CD4-positive, alpha-beta T cell (primary cell): ENCODE data around the gene POLE. TPM values are rescaled to one million over a fixed set of nuclear protein-coding genes. Genes with fewer than 3 reads are reported as not detected.

ENCODE experiments used
- ATAC-seq: fragments of 200-7000 bp; cut with Tn5 transposase; one replicate; pipeline ENCODE4 v1.10.0; 2022; ENCODE audit warnings: mild to moderate bottlenecking; ENCODE audit not compliant: poor library complexity
- CTCF ChIA-PET: fragments of 350-600 bp; sonication (Branson Sonifier 250); formaldehyde crosslinking; loops from one replicate; lab custom pipeline; 2021; ENCODE audit warnings: antibody characterized with exemption, inconsistent platforms; lab: Charles Lee
- POLR2A ChIA-PET: fragments of 350-600 bp; sonication (Branson Sonifier 250); formaldehyde crosslinking; loops from one replicate; lab custom pipeline; 2021; ENCODE audit warnings: antibody characterized with exemption, inconsistent platforms; lab: Charles Lee
- DNase-seq, 14 experiments: peaks; one replicate each; pipeline ENCODE4 v3.0.0-alpha.2; 2013 to 2020; ENCODE audit warnings: mixed read lengths in 2 of 14
- H3K27ac ChIP-seq, 2 donors: one replicate each; pipeline versions ENCODE4 v1.5.1 to v1.7.0; 2013; ENCODE audit warnings: low read length in 2 of 2, low read depth in 1 of 2, mild to moderate bottlenecking in 1 of 2
- H3K27me3 ChIP-seq, 2 experiments: 1 replicate in 1 of 2; 2 replicates in 1 of 2; pipeline versions ENCODE4 v1.6.1 to v1.7.0; 2013; ENCODE audit warnings: low read length in 2 of 2, control low read depth in 1 of 2, mild to moderate bottlenecking in 1 of 2, moderate library complexity in 1 of 2; ENCODE audit not compliant: insufficient read depth in 2 of 2, control insufficient read depth in 1 of 2
- H3K36me3 ChIP-seq: one replicate; pipeline ENCODE4 v1.6.1; 2013; ENCODE audit warnings: low read length, control low read depth; ENCODE audit not compliant: insufficient read depth
- H3K4me1 ChIP-seq: one replicate; pipeline ENCODE4 v1.6.1; 2013; ENCODE audit warnings: low read length, control low read depth; ENCODE audit not compliant: insufficient read depth
- H3K4me3 ChIP-seq: one replicate; pipeline ENCODE4 v1.5.1; 2013; ENCODE audit warnings: mild to moderate bottlenecking, low read length, moderate library complexity
- H3K9me3 ChIP-seq, 2 experiments: 1 replicate in 1 of 2; 2 replicates in 1 of 2; pipeline versions ENCODE4 v1.6.1 to v1.7.0; 2013; ENCODE audit warnings: low read length in 2 of 2, mild to moderate bottlenecking in 2 of 2, control low read depth in 1 of 2, moderate library complexity in 1 of 2; ENCODE audit not compliant: control insufficient read depth in 1 of 2, insufficient read depth in 1 of 2
- H3K27ac Mint-ChIP-seq: one replicate; pipeline ENCODE4 v1.8.0; 2020; ENCODE audit warnings: mixed read lengths
- H3K27me3 Mint-ChIP-seq: one replicate; pipeline ENCODE4 v1.8.0; 2021; ENCODE audit warnings: mixed read lengths
- H3K36me3 Mint-ChIP-seq: one replicate; pipeline ENCODE4 v1.8.0; 2021; ENCODE audit warnings: low read depth, mixed read lengths
- H3K4me1 Mint-ChIP-seq: one replicate; pipeline ENCODE4 v1.8.0; 2021; ENCODE audit warnings: low read depth, mixed read lengths
- H3K4me3 Mint-ChIP-seq: one replicate; pipeline ENCODE4 v1.8.0; 2020; ENCODE audit warnings: mild to moderate bottlenecking, mixed read lengths
- H3K9me3 Mint-ChIP-seq: one replicate; pipeline ENCODE4 v1.8.0; 2020; ENCODE audit warnings: mixed read lengths
- intact Hi-C, 2 experiments: fragments of 100-400 bp; cut with DNase I in 1 of 2; cut with micrococcal nuclease in 1 of 2; formaldehyde crosslinking; loops; one replicate each; pipeline versions ENCODE4 v1.15.1 to v1.9.0; 2023 to 2025; cut with DNase I, micrococcal nuclease
- total RNA-seq, 174 experiments: library from RNA in 2 of 174; stranded (reverse) in 2 of 174; gene quantifications; one replicate each; pipeline ENCODE4 v1.2.3 and lab custom pipeline; 2021 to 2026
- TF ChIP-seq, protein P1 (sequence below): fragments of 200-600 bp; IDR thresholded peaks from one replicate; pipeline ENCODE4 v1.8.0; 2022; ENCODE audit warnings: antibody characterized with exemption, mild to moderate bottlenecking

Gene POLE
- total RNA-seq, 2 experiments from 2014 or later = 41.8 to 46.1 TPM

DNA sequence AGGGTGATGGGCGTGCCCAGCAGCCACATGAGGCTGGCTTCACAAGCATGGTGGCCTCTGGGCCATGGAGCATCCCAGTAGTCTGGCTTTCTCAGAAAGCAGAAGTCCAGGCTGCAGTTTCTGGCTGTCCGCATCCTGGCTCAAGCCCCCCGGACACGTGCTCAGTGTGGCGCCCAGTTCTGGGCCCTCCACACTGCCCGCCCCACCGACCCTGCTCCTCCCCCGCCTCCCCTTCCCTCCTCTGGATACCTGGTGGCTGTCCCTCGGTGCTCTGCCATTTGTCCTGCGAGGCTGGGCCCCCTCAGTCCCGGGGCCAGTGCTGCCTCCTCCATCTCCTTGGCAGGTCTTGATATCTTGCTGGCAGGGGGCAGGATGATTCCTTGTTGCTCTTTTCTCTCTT is 108.3 kb downstream of the POLE start:
- no peak overlapping the region for H3K4me3 Mint-ChIP-seq
- H3K4me3 ChIP-seq = no peak overlapping the region
- TF ChIP-seq, protein P1, sequence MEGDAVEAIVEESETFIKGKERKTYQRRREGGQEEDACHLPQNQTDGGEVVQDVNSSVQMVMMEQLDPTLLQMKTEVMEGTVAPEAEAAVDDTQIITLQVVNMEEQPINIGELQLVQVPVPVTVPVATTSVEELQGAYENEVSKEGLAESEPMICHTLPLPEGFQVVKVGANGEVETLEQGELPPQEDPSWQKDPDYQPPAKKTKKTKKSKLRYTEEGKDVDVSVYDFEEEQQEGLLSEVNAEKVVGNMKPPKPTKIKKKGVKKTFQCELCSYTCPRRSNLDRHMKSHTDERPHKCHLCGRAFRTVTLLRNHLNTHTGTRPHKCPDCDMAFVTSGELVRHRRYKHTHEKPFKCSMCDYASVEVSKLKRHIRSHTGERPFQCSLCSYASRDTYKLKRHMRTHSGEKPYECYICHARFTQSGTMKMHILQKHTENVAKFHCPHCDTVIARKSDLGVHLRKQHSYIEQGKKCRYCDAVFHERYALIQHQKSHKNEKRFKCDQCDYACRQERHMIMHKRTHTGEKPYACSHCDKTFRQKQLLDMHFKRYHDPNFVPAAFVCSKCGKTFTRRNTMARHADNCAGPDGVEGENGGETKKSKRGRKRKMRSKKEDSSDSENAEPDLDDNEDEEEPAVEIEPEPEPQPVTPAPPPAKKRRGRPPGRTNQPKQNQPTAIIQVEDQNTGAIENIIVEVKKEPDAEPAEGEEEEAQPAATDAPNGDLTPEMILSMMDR = no peak
- no peak overlapping the region for H3K27ac ChIP-seq
- DNase-seq (no peak), ATAC-seq (no peak)
- peaks cover 0 to 5% of the 10 kb centered on the region in 2 experiments for H3K9me3 ChIP-seq
- H3K27me3 ChIP-seq = no peaks in the 10 kb centered on the region
- H3K4me1 Mint-ChIP-seq = no peaks in the 10 kb centered on the region
- intact Hi-C loops = no loop called here
- POLR2A ChIA-PET = no interaction called here
- no peaks in the 10 kb centered on the region for H3K4me1 ChIP-seq
- CTCF ChIA-PET = no interaction called here
- H3K36me3 ChIP-seq = peaks cover 33% of the 10 kb centered on the region
- no peaks in the 10 kb centered on the region for H3K9me3 Mint-ChIP-seq
- H3K36me3 Mint-ChIP-seq = peaks cover 41% of the 10 kb centered on the region
- no peak overlapping the region for H3K27ac Mint-ChIP-seq
- H3K27me3 Mint-ChIP-seq = no peaks in the 10 kb centered on the region

DNA sequence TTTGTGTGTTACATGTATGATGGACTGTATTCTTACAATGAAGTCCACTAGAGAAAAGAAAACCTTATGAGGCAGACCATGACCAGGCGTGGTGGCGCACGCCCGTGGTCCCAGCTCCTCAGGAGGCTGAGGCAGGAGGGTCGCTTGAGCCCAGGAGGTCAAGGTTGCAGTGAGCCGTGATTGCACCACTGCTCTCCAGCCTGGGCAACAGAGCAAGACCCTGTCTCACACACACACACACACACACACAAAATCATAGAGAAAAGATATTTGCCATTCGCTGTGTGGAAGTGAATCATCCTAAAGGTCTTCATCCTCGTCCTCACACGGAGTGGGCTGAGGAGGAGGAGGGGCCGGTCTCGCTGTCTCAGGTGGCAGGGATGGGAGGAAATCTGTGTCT is 109.0 kb downstream of the POLE start:
- POLR2A ChIA-PET = no interaction called here
- Mint-ChIP-seq H3K4me1 (no peaks in the 10 kb centered on the region), H3K9me3 (no peaks in the 10 kb centered on the region), H3K4me3 (no peak overlapping the region), H3K36me3 (peaks cover 38% of the 10 kb centered on the region), H3K27ac (no peak overlapping the region), H3K27me3 (no peaks in the 10 kb centered on the region)
- CTCF ChIA-PET = no interaction called here
- ATAC-seq = no peak
- Histone ChIP-seq H3K4me3 (no peak overlapping the region), H3K27me3 (no peaks in the 10 kb centered on the region), H3K36me3 (peaks cover 33% of the 10 kb centered on the region), H3K27ac (no peak overlapping the region), H3K4me1 (no peaks in the 10 kb centered on the region), H3K9me3 (peaks cover 0 to 5% of the 10 kb centered on the region in 2 experiments)
- intact Hi-C loops = no loop called here
- DNase-seq = no peak
- TF ChIP-seq, protein P1 = no peak

DNA sequence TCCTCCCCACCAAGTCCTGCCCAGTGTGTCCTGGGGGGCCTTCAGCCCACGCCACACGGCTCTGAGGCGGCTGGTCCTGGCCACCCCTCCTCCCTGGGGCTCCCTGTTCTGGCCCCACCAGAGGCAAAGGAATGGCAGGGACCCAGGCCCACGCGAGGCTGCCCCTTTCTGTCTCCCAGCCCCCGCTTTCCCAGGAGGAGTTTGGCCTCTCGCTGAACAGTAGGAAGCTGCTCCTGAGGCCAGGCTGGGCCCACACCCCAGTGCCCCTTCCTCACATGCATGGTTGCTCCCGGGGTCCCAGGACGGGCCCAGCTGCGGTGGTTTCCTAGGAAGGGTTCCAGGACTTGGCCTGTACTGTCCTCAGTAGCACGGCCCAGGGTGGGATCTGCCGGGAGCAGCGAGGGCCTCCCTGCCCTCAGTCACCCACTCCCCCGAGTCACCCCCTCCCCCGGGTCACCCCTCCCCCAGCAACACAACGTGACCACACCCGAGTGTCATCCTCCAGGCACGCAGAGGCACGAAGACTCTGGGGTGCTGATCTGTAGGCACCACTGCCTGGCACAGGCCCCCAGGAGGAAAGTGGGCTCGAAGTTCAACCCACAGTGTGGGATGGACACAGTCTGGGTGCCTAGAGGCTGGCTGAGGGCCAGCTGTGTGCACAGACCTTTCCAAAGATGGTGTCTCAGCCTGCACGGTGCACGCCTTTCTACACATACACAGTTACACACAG is 109.8 kb downstream of the POLE start:
- intact Hi-C loops = no loop called here
- POLR2A ChIA-PET = no interaction called here
- H3K27ac Mint-ChIP-seq = no peak overlapping the region

More for the DNA sequence above, 109.8 kb downstream of the POLE start:
- no peaks in the 10 kb centered on the region for H3K27me3 Mint-ChIP-seq
- no peak overlapping the region for H3K4me3 Mint-ChIP-seq
- H3K36me3 Mint-ChIP-seq = peaks cover 38% of the 10 kb centered on the region
- H3K36me3 ChIP-seq = peaks cover 36% of the 10 kb centered on the region
- TF ChIP-seq, protein P1 = no peak
- no peak overlapping the region for H3K4me3 ChIP-seq
- no peaks in the 10 kb centered on the region for H3K4me1 Mint-ChIP-seq
- H3K27me3 ChIP-seq = no peaks in the 10 kb centered on the region
- H3K4me1 ChIP-seq = no peaks in the 10 kb centered on the region
- peaks cover 0 to under 1% of the 10 kb centered on the region in 2 experiments for H3K9me3 ChIP-seq
- CTCF ChIA-PET = no interaction called here
- no peak overlapping the region for H3K27ac ChIP-seq
- DNase-seq = no peak
- no peaks in the 10 kb centered on the region for H3K9me3 Mint-ChIP-seq
- no peak for ATAC-seq
